ENCODE results near the gene SERPINB7. TPM values are rescaled to one million over a fixed set of nuclear protein-coding genes. Genes with fewer than 3 reads are reported as not detected.

SERPINB7 gene
- total RNA-seq, 1 experiment from 2014 or later = 0.19 TPM

- Mint-ChIP-seq H3K36me3 (ENCODE audit: insufficient read depth, unreplicated experiment) (no peaks in the 10 kb centered on the region), H3K27ac (ENCODE audit: unreplicated experiment) (no peak overlapping the region), H3K4me3 (ENCODE audit: low read depth, unreplicated experiment) (no peak overlapping the region), H3K4me1 (ENCODE audit: low read depth, unreplicated experiment) (peaks cover 13% of the 10 kb centered on the region), H3K9me3 (ENCODE audit: low read depth, unreplicated experiment) (no peaks in the 10 kb centered on the region), H3K27me3 (ENCODE audit: unreplicated experiment) (no peaks in the 10 kb centered on the region)
- CTCF ChIA-PET = no interaction called here
- BruUV-seq (replicated peaks) = no TSS peak
- intact Hi-C loops (cut with micrococcal nuclease; ENCODE audit: unreplicated experiment) = no loop called here
- no peak for TF ChIP-seq CTCF (IDR thresholded peaks at IDR 0.05; ENCODE audit: unreplicated experiment)
- no peak for DNase-seq
Observed at GRCh38 chr18:63774511-63774910, 707 bp upstream of the SERPINB7 start.

- no TSS peak for BruUV-seq (replicated peaks)
- intact Hi-C loops (cut with micrococcal nuclease; ENCODE audit: unreplicated experiment) = no loop called here
- no peak for TF ChIP-seq CTCF (IDR thresholded peaks at IDR 0.05; ENCODE audit: unreplicated experiment)
- Mint-ChIP-seq H3K4me1 (ENCODE audit: low read depth, unreplicated experiment) (peaks cover 11% of the 10 kb centered on the region), H3K4me3 (ENCODE audit: low read depth, unreplicated experiment) (no peak overlapping the region), H3K27me3 (ENCODE audit: unreplicated experiment) (no peaks in the 10 kb centered on the region), H3K27ac (ENCODE audit: unreplicated experiment) (no peak overlapping the region), H3K36me3 (ENCODE audit: insufficient read depth, unreplicated experiment) (no peaks in the 10 kb centered on the region), H3K9me3 (ENCODE audit: low read depth, unreplicated experiment) (no peaks in the 10 kb centered on the region)
- no peak for DNase-seq
- CTCF ChIA-PET = interaction anchor here (1.1 kb wide), 1 partner anchor 15 kb away, joined by 3 read pairs; no protein-coding TSS in a partner anchor
Observed at GRCh38 chr18:63779386-63779785, 4.2 kb downstream of the SERPINB7 start.

- Mint-ChIP-seq H3K4me1 (ENCODE audit: low read depth, unreplicated experiment) (no peaks in the 10 kb centered on the region), H3K4me3 (ENCODE audit: low read depth, unreplicated experiment) (no peak overlapping the region), H3K27me3 (ENCODE audit: unreplicated experiment) (no peaks in the 10 kb centered on the region), H3K9me3 (ENCODE audit: low read depth, unreplicated experiment) (no peaks in the 10 kb centered on the region), H3K36me3 (ENCODE audit: insufficient read depth, unreplicated experiment) (no peaks in the 10 kb centered on the region), H3K27ac (ENCODE audit: unreplicated experiment) (no peak overlapping the region)
- intact Hi-C loops (cut with micrococcal nuclease; ENCODE audit: unreplicated experiment) = no loop called here
- no peak for TF ChIP-seq CTCF (IDR thresholded peaks at IDR 0.05; ENCODE audit: unreplicated experiment)
- no TSS peak for BruUV-seq (replicated peaks)
- CTCF ChIA-PET = interaction anchor here (0.7 kb wide), 1 partner anchor 417 kb away, joined by 3 read pairs; no protein-coding TSS in a partner anchor
- peak; percentile 25 for DNase-seq
Observed at GRCh38 chr18:63783394-63783793, 8.2 kb downstream of the SERPINB7 start.

- CTCF ChIA-PET = interaction anchor here (0.9 kb wide), 1 partner anchor 9 kb away, joined by 3 read pairs; the partner anchor contains the start of gene SERPINB7
- peaks cover 5% of the 10 kb centered on the region for H3K4me1 Mint-ChIP-seq (ENCODE audit: low read depth, unreplicated experiment)
- BruUV-seq (replicated peaks) = no TSS peak
- no peak overlapping the region for H3K4me3 Mint-ChIP-seq (ENCODE audit: low read depth, unreplicated experiment)
- no peak for DNase-seq
- TF ChIP-seq CTCF (IDR thresholded peaks at IDR 0.05; ENCODE audit: unreplicated experiment) = no peak
- no peaks in the 10 kb centered on the region for H3K9me3 Mint-ChIP-seq (ENCODE audit: low read depth, unreplicated experiment)
- H3K27ac Mint-ChIP-seq (ENCODE audit: unreplicated experiment) = no peak overlapping the region
- H3K27me3 Mint-ChIP-seq (ENCODE audit: unreplicated experiment) = no peaks in the 10 kb centered on the region
- no peaks in the 10 kb centered on the region for H3K36me3 Mint-ChIP-seq (ENCODE audit: insufficient read depth, unreplicated experiment)
- intact Hi-C loops (cut with micrococcal nuclease; ENCODE audit: unreplicated experiment) = no loop called here
Observed at GRCh38 chr18:63784787-63785452, 9.7 kb downstream of the SERPINB7 start.
